H1 (cell line): ENCODE data around the gene NENF. TPM values are rescaled to one million over a fixed set of nuclear protein-coding genes. Genes with fewer than 3 reads are reported as not detected.

Experiments used
- CHD2 ChIP-seq: IDR thresholded peaks from 2 replicates; pipeline ENCODE4 v1.6.1; 2012; ENCODE audit warnings: low read length, improper control_type of control experiment
- CREB1 ChIP-seq: IDR thresholded peaks from 2 replicates; pipeline ENCODE4 v1.6.1; 2012; ENCODE audit warnings: inconsistent platforms
- GTF2F1 ChIP-seq: IDR thresholded peaks from 2 replicates; pipeline ENCODE4 v1.6.1; 2012; ENCODE audit warnings: low read depth, low read length, improper control_type of control experiment, borderline replicate concordance
- MAFK ChIP-seq: IDR thresholded peaks from 2 replicates; pipeline ENCODE4 v1.6.1; 2012; ENCODE audit warnings: low read depth, mild to moderate bottlenecking, improper control_type of control experiment, low read length
- RBBP5 ChIP-seq: IDR thresholded peaks from 2 replicates; pipeline ENCODE4 v1.7.1; 2012; ENCODE audit warnings: low read depth, mild to moderate bottlenecking, inconsistent platforms, low read length, moderate library complexity, borderline replicate concordance
- RXRA ChIP-seq: IDR thresholded peaks from 2 replicates; pipeline ENCODE4 v1.6.1; 2011; ENCODE audit warnings: low read depth, mild to moderate bottlenecking, low read length, moderate library complexity; ENCODE audit not compliant: insufficient read depth
- polyA plus RNA-seq, 7 experiments: library from polyadenylated mRNA; depleted of rRNA in 3 of 7; stranded (reverse) in 5 of 7; unstranded in 2 of 7; fragments of >200 nt in 5 of 7; fragments of 200-250 nt in 2 of 7; gene quantifications; 1 replicate in 5 of 7; 2 replicates in 1 of 7; 4 replicates in 1 of 7; pipeline versions ENCODE4 v1.2.1 to v1.2.3, GENCODE V29; 2011 to 2013; ENCODE audit warnings: missing spikeins in 2 of 7, mixed read lengths in 2 of 7
- total RNA-seq: library from RNA; stranded (reverse); fragmentation: NEBNext Ultra II Directional; extraction: Animal tissue kit (Norgen Biotek cat#: 25700); gene quantifications from 2 replicates; pipeline ENCODE4 v1.2.1, GENCODE V29; 2021
- TF ChIP-seq, protein P1 (sequence below): fragments of 300-600 bp; sonication (generic); IDR thresholded peaks from 2 replicates; pipeline ENCODE4 v1.7.1; 2012; ENCODE audit warnings: low read length, moderate library complexity, mild to moderate bottlenecking, inconsistent platforms; ENCODE audit not compliant: insufficient replicate concordance

NENF gene
- total and polyA plus RNA-seq, 2 of the 8 experiments (the other 6 are each of a cell fraction or from before 2014, with no cell fraction given) = 27.0 to 28.0 TPM

DNA sequence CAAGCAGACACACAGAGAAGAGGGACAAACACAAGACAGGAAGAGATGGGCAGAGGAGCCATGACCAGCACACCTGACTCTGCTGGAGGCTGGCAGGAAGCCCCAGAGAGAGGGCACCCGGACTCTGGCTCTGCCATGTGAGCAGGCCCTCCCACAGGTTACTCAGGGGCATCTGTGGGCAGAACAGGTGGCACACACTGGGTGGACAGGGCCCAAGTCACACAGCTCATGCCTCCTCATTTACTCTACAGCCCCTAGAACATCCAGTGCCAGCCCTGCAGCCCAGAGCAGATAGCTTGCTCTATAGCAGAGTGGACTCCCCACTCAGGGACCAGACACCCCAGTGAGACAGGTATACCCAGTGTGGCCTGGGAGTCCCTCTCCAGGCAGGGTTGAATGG, 46.7 kb upstream of the NENF start (continued):
- TF ChIP-seq, protein P1, sequence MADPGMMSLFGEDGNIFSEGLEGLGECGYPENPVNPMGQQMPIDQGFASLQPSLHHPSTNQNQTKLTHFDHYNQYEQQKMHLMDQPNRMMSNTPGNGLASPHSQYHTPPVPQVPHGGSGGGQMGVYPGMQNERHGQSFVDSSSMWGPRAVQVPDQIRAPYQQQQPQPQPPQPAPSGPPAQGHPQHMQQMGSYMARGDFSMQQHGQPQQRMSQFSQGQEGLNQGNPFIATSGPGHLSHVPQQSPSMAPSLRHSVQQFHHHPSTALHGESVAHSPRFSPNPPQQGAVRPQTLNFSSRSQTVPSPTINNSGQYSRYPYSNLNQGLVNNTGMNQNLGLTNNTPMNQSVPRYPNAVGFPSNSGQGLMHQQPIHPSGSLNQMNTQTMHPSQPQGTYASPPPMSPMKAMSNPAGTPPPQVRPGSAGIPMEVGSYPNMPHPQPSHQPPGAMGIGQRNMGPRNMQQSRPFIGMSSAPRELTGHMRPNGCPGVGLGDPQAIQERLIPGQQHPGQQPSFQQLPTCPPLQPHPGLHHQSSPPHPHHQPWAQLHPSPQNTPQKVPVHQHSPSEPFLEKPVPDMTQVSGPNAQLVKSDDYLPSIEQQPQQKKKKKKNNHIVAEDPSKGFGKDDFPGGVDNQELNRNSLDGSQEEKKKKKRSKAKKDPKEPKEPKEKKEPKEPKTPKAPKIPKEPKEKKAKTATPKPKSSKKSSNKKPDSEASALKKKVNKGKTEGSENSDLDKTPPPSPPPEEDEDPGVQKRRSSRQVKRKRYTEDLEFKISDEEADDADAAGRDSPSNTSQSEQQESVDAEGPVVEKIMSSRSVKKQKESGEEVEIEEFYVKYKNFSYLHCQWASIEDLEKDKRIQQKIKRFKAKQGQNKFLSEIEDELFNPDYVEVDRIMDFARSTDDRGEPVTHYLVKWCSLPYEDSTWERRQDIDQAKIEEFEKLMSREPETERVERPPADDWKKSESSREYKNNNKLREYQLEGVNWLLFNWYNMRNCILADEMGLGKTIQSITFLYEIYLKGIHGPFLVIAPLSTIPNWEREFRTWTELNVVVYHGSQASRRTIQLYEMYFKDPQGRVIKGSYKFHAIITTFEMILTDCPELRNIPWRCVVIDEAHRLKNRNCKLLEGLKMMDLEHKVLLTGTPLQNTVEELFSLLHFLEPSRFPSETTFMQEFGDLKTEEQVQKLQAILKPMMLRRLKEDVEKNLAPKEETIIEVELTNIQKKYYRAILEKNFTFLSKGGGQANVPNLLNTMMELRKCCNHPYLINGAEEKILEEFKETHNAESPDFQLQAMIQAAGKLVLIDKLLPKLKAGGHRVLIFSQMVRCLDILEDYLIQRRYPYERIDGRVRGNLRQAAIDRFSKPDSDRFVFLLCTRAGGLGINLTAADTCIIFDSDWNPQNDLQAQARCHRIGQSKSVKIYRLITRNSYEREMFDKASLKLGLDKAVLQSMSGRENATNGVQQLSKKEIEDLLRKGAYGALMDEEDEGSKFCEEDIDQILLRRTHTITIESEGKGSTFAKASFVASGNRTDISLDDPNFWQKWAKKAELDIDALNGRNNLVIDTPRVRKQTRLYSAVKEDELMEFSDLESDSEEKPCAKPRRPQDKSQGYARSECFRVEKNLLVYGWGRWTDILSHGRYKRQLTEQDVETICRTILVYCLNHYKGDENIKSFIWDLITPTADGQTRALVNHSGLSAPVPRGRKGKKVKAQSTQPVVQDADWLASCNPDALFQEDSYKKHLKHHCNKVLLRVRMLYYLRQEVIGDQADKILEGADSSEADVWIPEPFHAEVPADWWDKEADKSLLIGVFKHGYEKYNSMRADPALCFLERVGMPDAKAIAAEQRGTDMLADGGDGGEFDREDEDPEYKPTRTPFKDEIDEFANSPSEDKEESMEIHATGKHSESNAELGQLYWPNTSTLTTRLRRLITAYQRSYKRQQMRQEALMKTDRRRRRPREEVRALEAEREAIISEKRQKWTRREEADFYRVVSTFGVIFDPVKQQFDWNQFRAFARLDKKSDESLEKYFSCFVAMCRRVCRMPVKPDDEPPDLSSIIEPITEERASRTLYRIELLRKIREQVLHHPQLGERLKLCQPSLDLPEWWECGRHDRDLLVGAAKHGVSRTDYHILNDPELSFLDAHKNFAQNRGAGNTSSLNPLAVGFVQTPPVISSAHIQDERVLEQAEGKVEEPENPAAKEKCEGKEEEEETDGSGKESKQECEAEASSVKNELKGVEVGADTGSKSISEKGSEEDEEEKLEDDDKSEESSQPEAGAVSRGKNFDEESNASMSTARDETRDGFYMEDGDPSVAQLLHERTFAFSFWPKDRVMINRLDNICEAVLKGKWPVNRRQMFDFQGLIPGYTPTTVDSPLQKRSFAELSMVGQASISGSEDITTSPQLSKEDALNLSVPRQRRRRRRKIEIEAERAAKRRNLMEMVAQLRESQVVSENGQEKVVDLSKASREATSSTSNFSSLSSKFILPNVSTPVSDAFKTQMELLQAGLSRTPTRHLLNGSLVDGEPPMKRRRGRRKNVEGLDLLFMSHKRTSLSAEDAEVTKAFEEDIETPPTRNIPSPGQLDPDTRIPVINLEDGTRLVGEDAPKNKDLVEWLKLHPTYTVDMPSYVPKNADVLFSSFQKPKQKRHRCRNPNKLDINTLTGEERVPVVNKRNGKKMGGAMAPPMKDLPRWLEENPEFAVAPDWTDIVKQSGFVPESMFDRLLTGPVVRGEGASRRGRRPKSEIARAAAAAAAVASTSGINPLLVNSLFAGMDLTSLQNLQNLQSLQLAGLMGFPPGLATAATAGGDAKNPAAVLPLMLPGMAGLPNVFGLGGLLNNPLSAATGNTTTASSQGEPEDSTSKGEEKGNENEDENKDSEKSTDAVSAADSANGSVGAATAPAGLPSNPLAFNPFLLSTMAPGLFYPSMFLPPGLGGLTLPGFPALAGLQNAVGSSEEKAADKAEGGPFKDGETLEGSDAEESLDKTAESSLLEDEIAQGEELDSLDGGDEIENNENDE = no peak
- TF ChIP-seq GTF2F1 = no peak
- TF ChIP-seq CREB1 = no peak
- no peak for TF ChIP-seq CHD2
- TF ChIP-seq RBBP5 = no peak
- no peak for TF ChIP-seq MAFK
- TF ChIP-seq RXRA = no peak
